ENCODE data around the gene AFF1. TPM values are rescaled to one million over a fixed set of nuclear protein-coding genes. Genes with fewer than 3 reads are reported as not detected.
A peak's percentile ranks its signal among the peaks of the same experiment; 100 is the strongest.

Gene AFF1
- total RNA-seq, 4 donors from 2014 or later = 26.7 to 200 (median 92.5) TPM

DNA sequence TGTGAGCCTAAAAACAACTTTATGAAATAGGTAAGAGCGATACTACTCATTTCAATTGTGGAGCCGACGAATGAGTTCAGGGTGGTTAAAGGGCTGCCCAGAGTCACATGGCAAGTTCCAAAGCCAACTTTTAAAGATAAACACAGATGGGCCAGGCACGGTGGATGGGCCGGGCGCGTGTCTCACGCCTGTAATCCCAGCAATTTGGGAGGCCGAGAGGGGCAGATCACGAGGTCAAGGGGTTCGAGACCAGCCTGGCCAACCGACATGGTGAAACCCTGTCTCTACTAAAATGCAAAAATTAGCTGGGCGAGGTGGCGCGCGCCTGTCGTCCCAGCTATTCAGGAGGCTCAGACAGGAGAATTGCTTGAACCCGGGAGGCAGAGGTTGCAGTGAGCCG, 41.7 kb upstream of the AFF1 start:
- DNase-seq = no peak
- Histone ChIP-seq H3K36me3 (no peaks in the 10 kb centered on the region), H3K27ac (no peak overlapping the region), H3K27me3 (no peaks in the 10 kb centered on the region), H3K9me3 (no peaks in the 10 kb centered on the region), H3K4me1 (no peaks in the 10 kb centered on the region), H3K4me3 (no peak overlapping the region)
- intact Hi-C loops (cut with DNase I; ENCODE audit: low total_unique reads) = no loop called here
- TF ChIP-seq CTCF (IDR thresholded peaks at IDR 0.05) = no peak
- no peak for TF ChIP-seq POLR2A (IDR thresholded peaks at IDR 0.05)

DNA sequence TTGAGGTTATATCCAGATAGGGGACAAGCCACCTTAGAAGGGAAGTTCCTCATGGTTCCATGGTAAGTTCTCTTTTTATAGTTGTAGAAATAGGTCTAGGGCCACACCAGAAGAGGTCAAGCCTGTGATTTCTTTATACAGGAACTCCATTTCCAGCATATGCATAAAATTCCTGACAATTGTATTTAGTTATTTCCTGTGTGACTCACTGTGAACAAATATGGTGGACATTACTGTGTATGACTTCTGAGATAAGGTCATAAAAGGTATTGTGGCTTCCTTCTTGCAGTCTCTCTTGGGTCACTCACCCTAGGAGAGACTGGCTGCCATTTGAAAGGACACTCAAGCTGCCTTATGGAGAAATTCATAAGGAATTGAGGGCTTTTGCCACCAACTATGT, 40.4 kb upstream of the AFF1 start:
- DNase-seq = no peak
- no peak for TF ChIP-seq CTCF (IDR thresholded peaks at IDR 0.05)
- no peak overlapping the region for H3K27ac ChIP-seq
- H3K9me3 ChIP-seq = no peaks in the 10 kb centered on the region
- H3K4me3 ChIP-seq = no peak overlapping the region
- intact Hi-C loops (cut with DNase I; ENCODE audit: low total_unique reads) = no loop called here
- no peaks in the 10 kb centered on the region for H3K36me3 ChIP-seq
- H3K4me1 ChIP-seq = no peaks in the 10 kb centered on the region
- no peaks in the 10 kb centered on the region for H3K27me3 ChIP-seq

GRCh38 chr4:86895692-86896488, 38.9 kb upstream of the AFF1 start:
- H3K4me3 ChIP-seq = no peak overlapping the region
- DNase-seq = no peak
- no peaks in the 10 kb centered on the region for H3K27me3 ChIP-seq
- H3K9me3 ChIP-seq = no peaks in the 10 kb centered on the region
- H3K4me1 ChIP-seq = no peaks in the 10 kb centered on the region
- H3K27ac ChIP-seq = no peak overlapping the region
- TF ChIP-seq POLR2A (IDR thresholded peaks at IDR 0.05) (no peak), CTCF (IDR thresholded peaks at IDR 0.05) (peak; percentile 67 to 88 (median 76))
- intact Hi-C loops (cut with DNase I; ENCODE audit: low total_unique reads) = loop anchor here (5.0 kb wide), 1 partner anchor 399 kb away; no protein-coding TSS in a partner anchor
- H3K36me3 ChIP-seq = no peaks in the 10 kb centered on the region

DNA sequence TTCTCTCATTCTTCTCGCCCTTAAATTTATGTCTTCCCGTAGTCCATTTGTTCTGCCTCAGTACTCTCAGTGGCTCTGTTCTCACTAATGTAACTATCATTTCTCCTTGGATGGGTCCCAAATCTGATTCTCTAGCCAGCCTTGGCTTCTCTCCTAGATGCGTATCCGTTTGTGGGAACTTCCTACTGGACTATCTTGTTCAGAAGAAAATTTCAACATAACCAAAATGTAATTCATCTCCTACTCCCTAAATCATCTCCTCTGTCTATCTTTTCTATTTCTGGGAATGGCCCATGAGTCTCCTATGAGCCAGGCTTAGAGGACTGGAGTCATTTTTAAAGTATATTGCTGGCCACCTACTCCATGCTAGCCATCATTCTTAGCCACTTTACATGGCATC, 38.2 kb upstream of the AFF1 start:
- no peak overlapping the region for H3K27ac ChIP-seq
- intact Hi-C loops (cut with DNase I; ENCODE audit: low total_unique reads) = loop anchor here (5.0 kb wide), 1 partner anchor 399 kb away; no protein-coding TSS in a partner anchor
- no peaks in the 10 kb centered on the region for H3K27me3 ChIP-seq

More for the DNA sequence above, 38.2 kb upstream of the AFF1 start:
- Histone ChIP-seq H3K9me3 (no peaks in the 10 kb centered on the region), H3K36me3 (no peaks in the 10 kb centered on the region), H3K4me1 (no peaks in the 10 kb centered on the region), H3K4me3 (no peak overlapping the region)
- no peak for DNase-seq
- no peak for TF ChIP-seq CTCF (IDR thresholded peaks at IDR 0.05)
- no peak for TF ChIP-seq POLR2A (IDR thresholded peaks at IDR 0.05)

Measured in uterus (tissue), 4 donors.